Retinal pigment epithelial cell (primary cell): ENCODE measurements around the gene MAPK8IP1.
A peak's percentile ranks its signal among the peaks of the same experiment; 100 is the strongest.

Experiments used
- DNase-seq: peaks from one replicate; pipeline ENCODE4 v3.0.0-alpha.2; 2010; ENCODE audit warnings: low read depth
- H3K4me3 ChIP-seq: 2 replicates; pipeline ENCODE4 v1.5.1; 2011; ENCODE audit warnings: mild to moderate bottlenecking, low read length, control low read depth, moderate library complexity
- CTCF ChIP-seq: conservative IDR thresholded peaks from 2 replicates; pipeline ENCODE4 v1.5.1; 2011; ENCODE audit warnings: low read depth, low read length, control low read depth, inconsistent platforms

The MAPK8IP1 gene

DNA sequence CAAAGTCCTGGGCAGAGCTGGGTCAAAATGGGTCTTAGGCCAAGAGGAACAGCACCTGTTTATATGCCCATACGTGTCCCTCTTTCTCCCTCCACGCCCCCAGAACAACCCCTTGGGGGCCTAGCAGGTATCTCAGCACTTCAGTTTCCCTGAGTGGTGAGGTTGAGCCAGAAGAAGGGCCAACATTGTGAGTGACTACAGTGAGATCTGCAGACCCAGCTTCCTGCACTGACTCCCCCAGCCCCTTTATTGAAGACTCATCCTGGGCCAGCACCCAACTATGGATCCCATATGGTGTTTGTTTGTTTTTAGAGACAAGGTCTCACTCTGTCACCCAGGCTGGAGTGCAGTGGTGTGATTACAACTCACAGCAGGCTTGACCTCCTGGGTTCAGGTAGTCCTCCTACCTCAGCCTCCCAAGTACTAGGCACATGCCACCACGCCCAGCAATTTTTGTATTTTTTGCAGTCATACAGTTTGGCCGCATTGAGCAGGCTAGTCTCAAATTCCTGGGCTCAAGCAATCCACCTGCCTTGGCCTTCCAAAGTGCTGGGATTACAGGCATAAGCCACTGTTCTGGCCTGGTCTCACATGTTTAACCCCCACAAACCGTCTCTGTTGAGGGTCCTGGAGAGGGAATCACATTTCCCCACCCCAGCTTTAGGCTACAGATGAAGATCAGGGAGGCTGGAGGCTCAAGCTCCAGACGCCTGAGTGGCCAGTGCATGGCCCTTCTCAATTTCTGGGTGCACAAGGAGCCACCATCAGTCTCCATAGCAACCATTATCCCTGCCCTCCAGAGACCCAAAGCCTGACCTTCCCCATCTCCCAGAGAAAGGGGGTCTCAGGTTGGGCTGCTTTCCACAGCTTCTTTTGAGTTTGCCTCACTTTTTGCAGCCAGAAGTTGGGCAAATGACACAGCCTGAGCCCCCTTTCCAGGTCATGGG lies 35.4 kb downstream of the MAPK8IP1 start:
- DNase-seq: no peak
- H3K4me3 ChIP-seq: no peak overlapping the region
- no peak for TF ChIP-seq CTCF

GRCh38 chr11:45921561-45922424 lies 36.3 kb downstream of the MAPK8IP1 start:
- TF ChIP-seq CTCF: no peak
- peak overlapping the region; percentile 29 for H3K4me3 ChIP-seq
- peak; percentile 5 for DNase-seq

GRCh38 chr11:45922425-45923082 lies 37.1 kb downstream of the MAPK8IP1 start, which contains the start of gene LARGE2:
LARGE2 (plus strand) TSS chr11:45922656; CDS start chr11:45922883, 227 bp downstream.
- no peak for DNase-seq
- H3K4me3 ChIP-seq: peak within 1 kb of the TSS; percentile 29
- TF ChIP-seq CTCF: no peak

DNA sequence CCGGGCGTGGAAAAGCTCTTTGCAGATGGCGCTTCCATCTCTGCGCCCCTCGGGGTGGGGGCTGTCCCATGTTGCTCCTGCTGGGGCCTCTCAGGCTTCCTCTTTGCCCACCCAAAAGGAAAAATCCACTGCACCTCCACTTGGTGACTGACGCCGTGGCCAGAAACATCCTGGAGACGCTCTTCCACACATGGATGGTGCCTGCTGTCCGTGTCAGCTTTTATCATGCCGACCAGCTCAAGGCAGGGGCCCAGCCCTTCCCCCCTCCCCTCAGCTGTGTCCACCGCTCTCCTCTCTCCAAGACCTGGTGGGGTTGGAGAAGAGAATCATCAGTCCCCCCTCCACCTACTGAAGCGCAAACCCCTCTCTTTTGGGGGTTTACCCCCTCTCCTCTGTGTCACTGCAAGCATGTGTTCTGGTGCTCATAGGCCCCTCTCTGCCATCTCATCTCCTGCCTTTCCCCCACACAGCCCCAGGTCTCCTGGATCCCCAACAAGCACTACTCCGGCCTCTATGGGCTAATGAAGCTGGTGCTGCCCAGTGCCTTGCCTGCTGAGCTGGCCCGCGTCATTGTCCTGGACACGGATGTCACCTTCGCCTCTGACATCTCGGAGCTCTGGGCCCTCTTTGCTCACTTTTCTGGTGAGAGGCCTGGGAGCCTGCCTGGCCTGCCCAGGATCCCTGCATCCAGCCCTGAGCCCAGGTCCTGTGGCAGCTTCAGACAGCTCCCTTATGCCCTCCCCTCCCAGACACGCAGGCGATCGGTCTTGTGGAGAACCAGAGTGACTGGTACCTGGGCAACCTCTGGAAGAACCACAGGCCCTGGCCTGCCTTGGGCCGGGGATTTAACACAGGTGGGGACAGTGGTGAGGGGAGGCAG lies 38.8 kb downstream of the MAPK8IP1 start:
- no peak for DNase-seq
- no peak for TF ChIP-seq CTCF
- no peak overlapping the region for H3K4me3 ChIP-seq

DNA sequence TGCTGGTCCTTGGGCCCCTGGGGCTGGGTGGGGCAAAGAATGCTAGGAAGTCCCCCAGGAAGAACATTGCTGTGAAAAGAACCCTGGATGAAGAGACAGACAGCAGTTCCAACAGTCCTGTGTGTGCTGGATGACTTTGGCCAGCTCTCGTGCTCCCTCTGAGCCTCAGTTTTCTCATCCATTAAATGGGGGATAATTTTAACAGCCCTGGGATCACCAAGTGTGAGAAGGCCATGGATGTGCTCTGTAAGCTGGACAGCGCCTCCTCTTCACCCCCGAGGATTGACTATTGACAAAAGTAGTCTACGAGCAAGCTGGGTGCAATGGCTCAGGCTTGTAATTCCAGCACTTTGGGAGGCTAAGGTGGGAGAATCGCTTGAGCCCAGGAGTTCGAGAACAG lies 39.5 kb downstream of the MAPK8IP1 start:
- no peak for DNase-seq
- no peak for TF ChIP-seq CTCF
- H3K4me3 ChIP-seq: no peak overlapping the region

DNA sequence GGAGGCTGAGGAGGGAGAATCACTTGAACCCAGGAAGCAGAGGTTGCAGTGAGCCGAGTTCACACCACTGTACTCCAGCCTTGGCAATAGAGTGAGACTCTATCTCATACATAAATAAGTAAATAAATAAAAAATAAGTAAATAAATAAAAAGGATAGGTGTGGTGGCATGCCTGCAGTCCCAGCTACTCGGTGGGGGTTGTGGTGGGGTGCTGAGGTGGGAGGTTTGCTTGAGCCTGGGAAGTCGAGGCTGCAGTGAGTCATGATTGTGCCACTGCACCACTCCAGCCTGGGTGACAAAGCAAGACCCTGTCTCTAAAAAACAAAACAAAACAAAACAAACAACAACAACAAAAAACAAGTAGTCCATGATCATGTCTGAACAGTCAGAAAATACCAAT lies 40.1 kb downstream of the MAPK8IP1 start:
- no peak overlapping the region for H3K4me3 ChIP-seq
- no peak for DNase-seq
- no peak for TF ChIP-seq CTCF
